HuH-7.5 (cell line): ENCODE measurements around the gene ALKBH6.
"Not testable (repeated sequence)": the region's sequence is repeated elsewhere in the genome, so short reads cannot be mapped to it uniquely, and the experiment has no call there.

Experiments
- DNase-seq: peaks from one replicate; pipeline ENCODE4 v3.0.0; 2011; ENCODE audit warnings: low spot score

Gene ALKBH6

GRCh38 chr19:35992907-35993765, 20.9 kb downstream of the ALKBH6 start:
- no peak for DNase-seq

DNA sequence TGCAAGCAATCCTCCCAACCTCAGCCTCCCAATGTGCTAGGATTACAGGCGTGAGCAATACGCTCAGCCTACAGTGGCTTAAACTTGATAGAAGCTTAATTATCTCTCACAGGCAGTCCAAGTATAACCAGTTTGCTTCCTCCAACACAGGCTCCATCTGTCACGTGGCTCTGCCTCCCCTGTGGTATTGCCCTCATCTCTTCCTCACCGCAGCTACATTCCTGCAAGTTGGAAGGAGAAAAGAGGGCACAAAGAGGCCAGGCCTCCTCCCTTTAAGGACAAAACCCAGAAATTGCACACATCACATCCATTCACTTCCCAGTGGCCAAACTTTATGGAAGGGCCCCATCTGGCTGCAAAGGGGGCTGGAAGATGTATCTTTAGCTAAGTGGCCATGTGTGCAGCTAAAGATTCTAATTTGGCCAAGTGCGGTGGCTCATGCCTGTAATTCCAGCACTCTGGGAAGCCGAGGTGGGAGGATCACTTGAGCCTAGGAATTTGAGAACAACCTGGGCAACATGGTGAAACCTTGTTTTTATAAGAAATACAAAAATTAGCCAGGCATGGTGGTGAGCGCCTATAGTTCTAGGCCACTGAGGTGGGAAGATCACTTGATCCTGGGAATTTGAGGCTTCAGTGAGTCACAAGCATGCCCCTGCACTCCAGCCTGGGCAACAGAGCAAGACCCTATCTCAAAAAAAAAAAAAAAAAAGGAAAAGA, 22.1 kb downstream of the ALKBH6 start:
- DNase-seq = no peak

GRCh38 chr19:35990771-35991730, 23.0 kb downstream of the ALKBH6 start:
- no peak for DNase-seq

- no peak for DNase-seq
These were observed 23.9 kb downstream of the ALKBH6 start for GRCh38 chr19:35990156-35990555.

GRCh38 chr19:35988824-35989223, 25.2 kb downstream of the ALKBH6 start:
- DNase-seq = no peak

GRCh38 chr19:35987571-35987896, 26.5 kb downstream of the ALKBH6 start:
- no peak for DNase-seq

- peak; percentile 61 for DNase-seq
These were observed 27.1 kb downstream of the ALKBH6 start for GRCh38 chr19:35986664-35987570.

- DNase-seq = no peak
These were observed 27.9 kb downstream of the ALKBH6 start for GRCh38 chr19:35986111-35986510.

- DNase-seq = no peak
These were observed 30.8 kb downstream of the ALKBH6 start for GRCh38 chr19:35983177-35983576.

GRCh38 chr19:35980997-35981396, 33.0 kb downstream of the ALKBH6 start:
- not testable (repeated sequence) for DNase-seq

GRCh38 chr19:35978832-35979365, 35.1 kb downstream of the ALKBH6 start:
- no peak for DNase-seq

- no peak for DNase-seq
These were observed 35.7 kb downstream of the ALKBH6 start for GRCh38 chr19:35978271-35978670.

- DNase-seq = no peak
These were observed 36.4 kb downstream of the ALKBH6 start for GRCh38 chr19:35977446-35978222.

DNA sequence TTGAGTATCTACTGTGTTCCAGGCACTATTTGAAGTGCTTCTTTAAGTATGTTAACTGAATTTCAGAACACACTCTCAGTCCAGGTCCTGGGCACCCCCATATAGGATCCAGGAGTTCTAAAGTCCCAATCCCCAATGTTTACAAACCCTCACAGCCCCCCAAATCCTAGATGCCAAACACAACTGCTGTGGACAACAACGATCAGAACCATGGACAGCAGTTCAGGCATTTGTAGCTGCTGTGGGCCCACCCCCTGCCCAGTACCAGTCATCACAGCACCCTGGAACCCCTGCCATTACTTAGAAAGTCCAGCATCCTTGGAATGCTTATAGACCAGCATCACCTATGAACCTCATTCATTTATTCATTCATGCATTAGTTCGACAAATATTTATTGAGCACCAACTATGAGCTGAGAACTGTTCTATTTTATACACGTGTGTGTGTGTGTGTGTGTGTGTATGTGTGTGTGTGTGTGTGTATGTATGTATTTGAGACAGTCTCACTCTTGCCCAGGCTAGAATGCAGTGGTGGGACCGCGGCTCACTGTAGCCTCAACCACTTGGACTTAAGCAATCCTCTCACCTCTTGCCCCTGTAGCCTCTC, 38.3 kb downstream of the ALKBH6 start:
- peak; percentile 64 for DNase-seq

DNA sequence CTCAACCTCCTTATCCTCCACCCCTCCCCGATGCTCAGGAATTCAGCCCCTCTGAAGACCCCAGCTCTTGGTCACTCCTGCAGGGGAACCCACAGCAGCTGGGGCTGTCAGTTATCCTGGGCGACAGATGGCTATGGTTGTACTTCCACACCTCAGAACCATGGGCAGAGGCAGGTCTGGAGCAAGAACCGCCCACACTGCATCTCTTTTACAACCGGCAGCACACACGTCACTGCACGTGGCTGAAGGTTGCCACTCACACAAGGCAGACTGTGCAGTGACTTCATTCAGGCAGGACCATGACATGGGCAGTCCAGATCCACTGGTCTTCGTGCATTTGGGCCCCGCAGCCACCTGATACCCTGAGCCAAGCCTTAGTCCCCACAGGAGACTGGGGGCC, 40.5 kb downstream of the ALKBH6 start:
- no peak for DNase-seq

DNA sequence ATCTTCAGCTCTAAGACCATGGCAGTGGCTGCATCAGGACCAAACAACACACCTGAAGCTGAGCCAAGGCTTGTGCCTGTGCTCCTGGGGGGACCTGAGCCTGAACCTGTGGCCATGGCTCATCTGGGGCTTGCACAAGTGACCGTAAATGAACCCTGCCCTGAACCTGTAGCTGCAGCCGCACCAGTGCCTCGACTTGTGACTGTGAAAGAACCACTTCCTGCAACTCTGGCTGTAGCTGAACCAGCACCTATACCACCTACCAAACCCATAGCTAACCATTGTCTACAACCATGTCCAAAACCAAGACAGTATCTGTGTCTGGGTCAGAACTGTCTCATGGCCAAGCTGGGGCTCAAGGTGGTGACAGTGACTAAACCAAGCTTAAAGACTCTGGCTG, 47.2 kb downstream of the ALKBH6 start:
- DNase-seq = no peak

- peak; percentile 66 for DNase-seq
These were observed 50.5 kb downstream of the ALKBH6 start for GRCh38 chr19:35963514-35963913.

DNA sequence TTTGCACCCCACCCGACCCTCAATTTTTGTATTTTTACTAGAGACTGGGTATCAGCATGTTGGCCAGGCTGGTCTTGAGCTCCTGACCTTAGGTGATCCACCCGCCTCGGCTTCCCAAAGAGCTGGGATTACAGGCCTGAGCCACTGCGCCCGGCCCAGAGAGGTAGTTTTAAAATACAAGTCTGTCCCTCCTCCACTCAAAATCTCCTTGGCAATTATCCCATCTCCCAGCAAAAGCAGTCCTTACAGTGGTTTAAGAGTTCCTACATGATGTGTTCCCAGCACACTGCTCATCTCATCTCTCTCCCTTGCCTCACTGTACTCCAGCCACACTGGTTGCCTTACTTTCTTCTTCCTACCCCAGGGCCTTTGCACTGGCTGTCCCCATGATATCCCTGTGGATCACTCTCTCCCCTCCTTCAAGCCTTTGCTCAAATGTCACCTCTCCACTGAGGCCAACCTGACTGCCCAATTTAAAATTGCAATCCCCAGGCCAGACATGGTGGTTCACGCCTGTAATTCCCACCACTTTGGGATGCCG, 53.5 kb downstream of the ALKBH6 start:
- DNase-seq = no peak

DNA sequence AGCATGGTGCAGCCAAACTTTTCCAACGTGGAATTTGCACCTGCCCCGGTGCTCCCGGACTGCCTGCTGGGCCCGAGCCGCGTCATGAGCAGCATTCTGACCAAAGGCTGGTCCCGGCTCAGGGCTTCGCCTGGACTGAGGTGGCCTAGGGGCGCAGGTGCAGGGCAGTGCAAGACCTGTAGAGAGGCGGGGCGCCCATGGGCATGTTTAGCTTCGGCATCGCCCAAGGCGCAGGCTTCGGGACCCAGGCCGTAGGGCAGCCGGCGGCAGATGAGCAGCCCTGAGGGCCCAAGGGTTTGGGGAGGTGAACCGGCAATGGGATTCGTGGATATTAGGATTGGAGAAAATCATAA, 54.1 kb downstream of the ALKBH6 start:
- DNase-seq = no peak
